ENCODE data around the gene SLITRK5.

Gene SLITRK5

DNA sequence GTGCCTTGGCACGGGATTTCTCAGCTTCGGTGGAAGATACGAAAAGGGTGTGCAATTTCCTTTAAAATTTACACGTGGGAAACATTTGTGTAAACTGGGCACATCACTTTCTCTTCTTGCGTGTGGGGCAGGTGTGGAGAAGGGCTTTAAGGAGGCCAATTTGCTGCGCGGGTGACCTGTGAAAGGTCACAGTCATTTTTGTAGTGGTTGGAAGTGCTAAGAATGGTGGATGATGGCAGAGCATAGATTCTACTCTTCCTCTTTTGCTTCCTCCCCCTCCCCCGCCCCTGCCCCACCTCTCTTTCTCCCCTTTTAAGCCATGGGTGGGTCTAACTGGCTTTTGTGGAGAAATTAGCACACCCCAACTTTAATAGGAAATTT is 7.2 kb downstream of the SLITRK5 start:
- no peak for TF ChIP-seq ZNF274 (IDR thresholded peaks at IDR 0.05; ENCODE audit: low read depth, low read length)
- H3K4me3 ChIP-seq (ENCODE audit: low read length) = no peak overlapping the region

DNA sequence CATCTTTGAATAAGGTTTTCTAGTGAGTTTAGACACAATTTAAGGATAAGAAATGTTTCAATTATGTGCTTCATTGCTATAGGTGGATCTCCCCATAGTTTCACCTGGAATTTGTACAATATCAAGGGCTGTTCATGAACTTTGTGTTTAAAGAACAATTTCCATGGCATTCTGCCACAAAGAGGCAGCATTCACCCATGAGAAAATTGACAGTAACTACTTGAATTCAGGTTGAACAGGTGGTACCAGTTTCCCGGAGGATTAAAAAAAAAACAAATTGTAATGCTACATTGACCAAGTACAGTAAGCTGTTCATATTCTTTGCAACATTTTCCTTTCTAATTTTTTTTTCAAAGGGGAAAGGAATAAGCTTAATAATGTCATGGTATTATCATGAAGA is 9.1 kb downstream of the SLITRK5 start:
- no peak overlapping the region for H3K4me3 ChIP-seq (ENCODE audit: low read length)
- TF ChIP-seq ZNF274 (IDR thresholded peaks at IDR 0.05; ENCODE audit: low read depth, low read length) = no peak

DNA sequence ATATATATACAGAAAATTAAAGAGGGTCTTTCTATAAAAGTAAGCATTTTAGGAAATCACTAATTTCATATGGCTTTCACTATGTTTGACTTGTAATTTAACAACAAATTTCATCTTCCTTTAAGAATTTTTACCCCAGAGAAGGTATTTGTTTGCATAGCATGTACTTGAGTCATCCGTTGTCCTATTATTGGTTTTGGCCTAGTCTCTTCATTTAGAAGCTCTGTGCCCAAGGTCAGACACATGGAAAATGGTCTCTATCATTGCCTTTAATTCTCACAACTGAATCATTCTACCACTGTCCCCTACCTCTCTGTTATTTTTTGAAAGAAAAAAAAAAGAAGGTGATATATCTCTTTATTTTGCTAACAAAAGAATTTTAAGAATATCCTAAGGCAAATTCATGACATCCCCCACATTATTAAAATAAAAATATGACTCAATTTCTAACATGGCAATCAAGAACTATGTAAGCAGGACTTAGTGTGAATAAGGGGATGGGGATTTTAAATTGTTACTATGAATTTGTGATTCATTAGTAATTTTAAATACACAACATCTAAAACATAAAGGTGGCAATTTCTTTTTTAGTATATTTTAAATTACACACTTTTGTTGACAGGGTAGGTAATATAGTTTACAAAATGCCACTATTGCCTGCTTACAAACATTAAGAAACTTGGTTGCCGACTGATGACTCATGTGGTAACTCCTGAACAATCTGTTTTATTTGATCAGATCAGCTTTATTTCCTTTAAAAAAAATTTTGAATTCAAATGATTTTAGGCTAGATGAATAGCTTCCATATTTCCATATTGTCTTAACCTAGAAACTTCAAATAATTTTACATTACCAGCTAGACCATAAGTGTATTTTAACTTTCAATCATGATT is 13.9 kb downstream of the SLITRK5 start:
- no peak for TF ChIP-seq ZNF274 (IDR thresholded peaks at IDR 0.05; ENCODE audit: low read depth, low read length)

DNA sequence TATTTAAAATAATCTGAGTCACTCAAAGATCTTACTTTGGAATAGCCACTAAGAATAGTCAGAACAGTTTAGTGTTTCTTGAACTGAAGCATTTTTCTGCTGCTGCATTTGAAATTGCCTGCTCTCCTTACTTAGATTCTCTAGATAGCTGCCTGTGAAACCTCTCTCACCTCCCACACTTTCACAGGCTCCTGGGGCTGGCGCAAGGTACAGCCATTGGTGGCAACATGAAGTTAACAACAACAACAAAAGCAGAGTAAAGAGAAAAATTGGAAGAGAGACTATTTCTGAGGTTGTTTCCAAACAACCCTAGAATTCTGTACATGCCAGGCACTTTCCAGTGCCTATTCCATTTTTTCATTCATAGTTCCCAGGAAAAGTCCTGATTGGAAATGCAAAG is 25.3 kb downstream of the SLITRK5 start:
- no peak overlapping the region for H3K4me3 ChIP-seq (ENCODE audit: low read length)
- TF ChIP-seq ZNF274 (IDR thresholded peaks at IDR 0.05; ENCODE audit: low read depth, low read length) = no peak

More for the DNA sequence above, 13.9 kb downstream of the SLITRK5 start:
- no peak overlapping the region for H3K4me3 ChIP-seq (ENCODE audit: low read length)

- no peak overlapping the region for H3K4me3 ChIP-seq (ENCODE audit: low read length)
- no peak for TF ChIP-seq ZNF274 (IDR thresholded peaks at IDR 0.05; ENCODE audit: low read depth, low read length)
Measured at GRCh38 chr13:87698268-87698667, 27.1 kb downstream of the SLITRK5 start.

GRCh38 chr13:87709947-87710346 is 38.8 kb downstream of the SLITRK5 start:
- no peak for TF ChIP-seq ZNF274 (IDR thresholded peaks at IDR 0.05; ENCODE audit: low read depth, low read length)

DNA sequence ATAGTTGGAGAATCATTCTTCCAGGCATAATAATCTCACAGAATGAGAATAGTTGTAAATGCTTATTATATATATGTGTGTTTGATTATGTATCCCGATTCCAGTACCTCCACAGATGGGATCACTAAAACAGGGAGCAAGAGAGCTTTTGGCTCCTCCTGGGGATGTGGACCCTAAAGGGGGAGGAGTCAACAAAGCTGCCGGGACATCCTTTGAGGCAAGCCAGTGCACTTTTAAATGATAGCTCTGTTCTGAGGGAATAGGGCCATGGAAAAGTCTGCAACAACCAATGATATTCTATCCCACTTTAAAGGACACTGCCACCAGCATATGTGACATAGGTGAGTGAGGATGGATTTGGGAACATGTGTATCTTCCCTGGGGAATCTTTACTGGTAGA is 40.8 kb downstream of the SLITRK5 start:
- no peak for TF ChIP-seq ZNF274 (IDR thresholded peaks at IDR 0.05; ENCODE audit: low read depth, low read length)

More at GRCh38 chr13:87709947-87710346, 38.8 kb downstream of the SLITRK5 start:
- H3K4me3 ChIP-seq (ENCODE audit: low read length) = no peak overlapping the region

More for the DNA sequence above, 40.8 kb downstream of the SLITRK5 start:
- no peak overlapping the region for H3K4me3 ChIP-seq (ENCODE audit: low read length)
